Stimulated activated CD8-positive, alpha-beta memory T cell treated with anti-CD3 and anti-CD28 coated beads, Interleukin-12 subunit alpha, Interleukin-12 subunit beta, amount 100 ng/mL, for 24 hours (primary cell): ENCODE measurements around the gene SUSD4.
"Not testable (repeated sequence)": the region's sequence is repeated elsewhere in the genome, so short reads cannot be mapped to it uniquely, and the experiment has no call there.

Source experiments
- DNase-seq: peaks from one replicate; pipeline ENCODE4 v3.0.0-alpha.2; 2020; ENCODE audit errors: extremely low read depth

The SUSD4 gene

GRCh38 chr1:223291796-223292195 is 72.2 kb downstream of the SUSD4 start:
- no peak for DNase-seq

- DNase-seq: no peak
Observed at GRCh38 chr1:223290397-223290796, 73.6 kb downstream of the SUSD4 start.

GRCh38 chr1:223289621-223290020 is 74.4 kb downstream of the SUSD4 start:
- DNase-seq: no peak

GRCh38 chr1:223288826-223289225 is 75.2 kb downstream of the SUSD4 start:
- no peak for DNase-seq

GRCh38 chr1:223285452-223285851 is 78.5 kb downstream of the SUSD4 start:
- DNase-seq: no peak

GRCh38 chr1:223283697-223284096 is 80.3 kb downstream of the SUSD4 start:
- not testable (repeated sequence) for DNase-seq

GRCh38 chr1:223278311-223278710 is 85.7 kb downstream of the SUSD4 start:
- not testable (repeated sequence) for DNase-seq

- DNase-seq: no peak
Observed at GRCh38 chr1:223276029-223276428, 87.9 kb downstream of the SUSD4 start.

GRCh38 chr1:223273511-223273910 is 90.5 kb downstream of the SUSD4 start:
- DNase-seq: no peak

GRCh38 chr1:223271085-223271781 is 92.7 kb downstream of the SUSD4 start:
- no peak for DNase-seq

GRCh38 chr1:223270155-223270554 is 93.8 kb downstream of the SUSD4 start:
- DNase-seq: no peak

GRCh38 chr1:223269006-223269405 is 95.0 kb downstream of the SUSD4 start:
- DNase-seq: no peak

- no peak for DNase-seq
Observed at GRCh38 chr1:223266632-223267172, 97.3 kb downstream of the SUSD4 start.

- DNase-seq: no peak
Observed at GRCh38 chr1:223264983-223265908, 98.7 kb downstream of the SUSD4 start.

- no peak for DNase-seq
Observed at GRCh38 chr1:223264529-223264928, 99.4 kb downstream of the SUSD4 start.

- no peak for DNase-seq
Observed at GRCh38 chr1:223261914-223262313, 102.1 kb downstream of the SUSD4 start.

GRCh38 chr1:223260712-223261111 is 103.3 kb downstream of the SUSD4 start:
- no peak for DNase-seq

- no peak for DNase-seq
Observed at GRCh38 chr1:223259462-223259861, 104.5 kb downstream of the SUSD4 start.

- DNase-seq: no peak
Observed at GRCh38 chr1:223258751-223259198, 105.2 kb downstream of the SUSD4 start.

GRCh38 chr1:223257856-223258550 is 106.0 kb downstream of the SUSD4 start:
- no peak for DNase-seq

GRCh38 chr1:223256034-223256433 is 107.9 kb downstream of the SUSD4 start:
- no peak for DNase-seq

- DNase-seq: no peak
Observed at GRCh38 chr1:223253916-223254315, 110.1 kb downstream of the SUSD4 start.
